GM12878 (cell line): Measurements from ENCODE around the gene EEF1E1. TPM values are rescaled to one million over a fixed set of nuclear protein-coding genes. Genes with fewer than 3 reads are reported as not detected.
A peak's percentile ranks its signal among the peaks of the same experiment; 100 is the strongest.

Experiments used
- ATAC-seq: fragments of 200-7000 bp; cut with Tn5 transposase; 3 replicates; pipeline ENCODE4 v1.9.1; 2020; ENCODE audit warnings: mild to moderate bottlenecking, moderate library complexity
- BruUV-seq: library from RNA; stranded (reverse); fragments of 400-500 nt; replicated peaks from 2 replicates; lab custom pipeline; 2021; lab: Mats Ljungman, UMichigan
- CTCF ChIA-PET: fragments of 300-600 bp; sonication (Branson Sonifier 250); formaldehyde crosslinking; extraction: SDS; loops from one replicate; lab custom pipeline; 2021; ENCODE audit warnings: inconsistent platforms; lab: Yijun Ruan, JAX
- POLR2A ChIA-PET: fragments of 350-600 bp; formaldehyde crosslinking; extraction: SDS; loops from one replicate; lab custom pipeline; 2021; ENCODE audit warnings: inconsistent platforms; lab: Charles Lee
- RAD21 ChIA-PET: fragments of 300-600 bp; sonication (Branson Sonifier 250); formaldehyde crosslinking; loops from one replicate; lab custom pipeline; 2023; ENCODE audit warnings: antibody characterized with exemption; ENCODE audit not compliant: unreplicated experiment; lab: Charles Lee
- SMC1A ChIA-PET: fragments of 300-600 bp; sonication (Branson Sonifier 250); formaldehyde crosslinking; loops from one replicate; lab custom pipeline; 2023; ENCODE audit not compliant: unreplicated experiment, uncharacterized antibody; lab: Charles Lee
- DNase-seq: peaks from one replicate; pipeline ENCODE4 v3.0.0-alpha.2; 2011; ENCODE audit warnings: low read depth, low spot score
- FAIRE-seq: peaks from 3 replicates; lab custom pipeline; 2011; peaks lifted over from hg19 to GRCh38; lab: Jason Lieb, UNC
- H2AFZ ChIP-seq: 2 replicates; pipeline ENCODE4 v1.6.0; 2011; ENCODE audit warnings: low read depth, low read length, control low read depth; ENCODE audit not compliant: control insufficient read depth
- H3K27ac ChIP-seq: 2 replicates; pipeline ENCODE4 v1.5.1; 2011; ENCODE audit warnings: control low read depth; ENCODE audit not compliant: control insufficient read depth, insufficient read depth
- H3K27me3 ChIP-seq, 2 experiments: replicated peaks in 1 of 2; 2 replicates each; pipeline versions ENCODE4 v1.6.0 to v1.6.1; 2011; ENCODE audit warnings: low read length in 1 of 2; ENCODE audit not compliant: control insufficient read depth in 2 of 2, insufficient read depth in 2 of 2
- H3K36me3 ChIP-seq, 2 experiments: 2 replicates each; pipeline ENCODE4 v1.5.1; 2011; ENCODE audit warnings: low read length in 1 of 2; ENCODE audit not compliant: control insufficient read depth in 2 of 2, insufficient read depth in 2 of 2
- H3K4me1 ChIP-seq: 2 replicates; pipeline ENCODE4 v1.6.1; 2011; ENCODE audit warnings: mild to moderate bottlenecking, low read length, moderate library complexity, mixed read lengths; ENCODE audit not compliant: control insufficient read depth, insufficient read depth
- H3K4me2 ChIP-seq: 2 replicates; pipeline ENCODE4 v1.6.0; 2011; ENCODE audit warnings: control low read depth; ENCODE audit not compliant: control insufficient read depth, insufficient read depth
- H3K4me3 ChIP-seq: fragments of 200-600 bp; sonication (generic); 2 replicates; pipeline ENCODE4 v1.5.1; 2016
- H3K79me2 ChIP-seq: 2 replicates; pipeline ENCODE4 v1.6.0; 2011; ENCODE audit warnings: low read length; ENCODE audit not compliant: control insufficient read depth, insufficient read depth
- H3K9ac ChIP-seq: 2 replicates; pipeline ENCODE4 v1.8.0; 2011; ENCODE audit warnings: low read length, control low read depth, mixed read lengths; ENCODE audit not compliant: control insufficient read depth, insufficient read depth
- H3K9me3 ChIP-seq: replicated peaks from 3 replicates; pipeline ENCODE4 v1.5.1; 2011; ENCODE audit warnings: mild to moderate bottlenecking, low read length; ENCODE audit not compliant: control insufficient read depth, insufficient read depth
- H4K20me1 ChIP-seq: 2 replicates; pipeline ENCODE4 v1.6.0; 2011; ENCODE audit not compliant: control insufficient read depth, insufficient read depth
- EED ChIP-seq: sonication (generic); IDR thresholded peaks from 2 replicates; pipeline ENCODE4 v1.6.1; 2016; ENCODE audit warnings: antibody characterized with exemption, low read depth
- EZH2 ChIP-seq: IDR thresholded peaks from 2 replicates; pipeline ENCODE4 v1.6.1; 2012; ENCODE audit warnings: low read depth, mild to moderate bottlenecking, control low read depth, inconsistent platforms, low read length, borderline replicate concordance; ENCODE audit not compliant: control insufficient read depth
- HCFC1 ChIP-seq: fragments of 150-350 bp; IDR thresholded peaks from 2 replicates; pipeline ENCODE4 v1.6.1; 2014; ENCODE audit warnings: low read length
- IKZF1 ChIP-seq: fragments of 450-650 bp; conservative IDR thresholded peaks from 2 replicates; pipeline ENCODE4 v1.6.1; 2017; ENCODE audit warnings: antibody characterized with exemption, mild to moderate bottlenecking
- NFIC ChIP-seq: IDR thresholded peaks from 2 replicates; pipeline ENCODE4 v1.6.1; 2012; ENCODE audit warnings: low read depth, mild to moderate bottlenecking, inconsistent platforms, low read length, moderate library complexity
- NR2C1 ChIP-seq: fragments of 450-650 bp; IDR thresholded peaks from 2 replicates; pipeline ENCODE4 v1.6.1; 2017; ENCODE audit warnings: antibody characterized with exemption, mild to moderate bottlenecking, moderate library complexity
- POLR2A ChIP-seq: IDR thresholded peaks from 2 replicates; pipeline ENCODE4 v1.6.1; 2011; ENCODE audit warnings: low read depth, mild to moderate bottlenecking, low read length
- POLR2AphosphoS5 ChIP-seq: IDR thresholded peaks from 2 replicates; pipeline ENCODE4 v1.6.1; 2011; ENCODE audit warnings: mild to moderate bottlenecking, low read length, inconsistent platforms
- RB1 ChIP-seq: fragments of 450-650 bp; formaldehyde crosslinking; IDR thresholded peaks from 2 replicates; pipeline ENCODE4 v1.6.1; 2017; ENCODE audit warnings: mild to moderate bottlenecking, borderline replicate concordance
- RELA ChIP-seq: fragments of 450-650 bp; IDR thresholded peaks from 2 replicates; pipeline ENCODE4 v1.8.0; 2014; ENCODE audit warnings: borderline replicate concordance; ENCODE audit not compliant: partially characterized antibody
- RUNX3 ChIP-seq: IDR thresholded peaks from 2 replicates; pipeline ENCODE4 v1.6.1; 2012; ENCODE audit warnings: low read length, inconsistent platforms
- SMAD1 ChIP-seq: fragments of 450-650 bp; IDR thresholded peaks from 2 replicates; pipeline ENCODE4 v1.6.1; 2018; ENCODE audit warnings: mild to moderate bottlenecking, low read depth; ENCODE audit not compliant: partially characterized antibody
- SMAD5 ChIP-seq: IDR thresholded peaks from 2 replicates; pipeline ENCODE4 v1.6.1; 2016; ENCODE audit warnings: antibody characterized with exemption, low read depth
- ZBED1 ChIP-seq: IDR thresholded peaks from 2 replicates; pipeline ENCODE4 v1.6.1; 2016; ENCODE audit warnings: borderline replicate concordance
- ZNF622 ChIP-seq: fragments of 450-650 bp; IDR thresholded peaks from 2 replicates; pipeline ENCODE4 v1.6.1; 2017; ENCODE audit warnings: mild to moderate bottlenecking, inconsistent platforms
- ZZZ3 ChIP-seq: IDR thresholded peaks from 2 replicates; pipeline ENCODE4 v1.6.1; 2011; ENCODE audit warnings: low read depth; ENCODE audit not compliant: control insufficient read depth, insufficient read length
- WGBS: methylation state at CpG from one replicate; pipeline ENCODE4 v1.1.6; 2016; ENCODE audit warnings: low lambda C conversion rate; ENCODE audit not compliant: insufficient replicate concordance, insufficient coverage; ENCODE audit errors: missing lambda C conversion rate; 5-methylcytosine and 5-hydroxymethylcytosine counted together
- in situ Hi-C: fragments of 300-500 bp; cut with MboI; formaldehyde crosslinking; loops from 9 replicates; pipeline ENCODE4 v1.14.3; 2018; ENCODE audit warnings: mixed read lengths
- intact Hi-C: fragments of 100-400 bp; cut with micrococcal nuclease; formaldehyde crosslinking; loops from one replicate; pipeline ENCODE4 v1.14.2; 2022; ENCODE audit not compliant: unreplicated experiment
- polyA plus RNA-seq, 11 experiments: library from polyadenylated mRNA; depleted of rRNA in 4 of 11; unstranded in 6 of 11; stranded (reverse) in 5 of 11; fragments of >200 nt; fragmentation: Nextera tagmentation in 4 of 11; fragmentation: Illumina TruSeq in 1 of 11; extraction: Ambion mirVana in 4 of 11; extraction: Trizol in 1 of 11; gene quantifications; 1 replicate in 1 of 11; 2 replicates in 10 of 11; pipeline versions ENCODE4 v1.2.1 to v1.2.3, GENCODE V29; 2011 to 2016; ENCODE audit warnings: inconsistent platforms in 2 of 11, missing spikeins in 2 of 11, low read depth in 1 of 11
- total RNA-seq, 4 experiments: library from RNA; depleted of rRNA in 3 of 4; stranded (reverse); fragments of >200 nt in 3 of 4; fragmentation: Illumina TruSeq in 1 of 4; extraction: Trizol in 1 of 4; gene quantifications; 2 replicates each; pipeline versions ENCODE4 v1.2.1 to v1.2.3, GENCODE V29; 2013 to 2021
- TF ChIP-seq, protein P1 (sequence below): IDR thresholded peaks from 2 replicates; pipeline ENCODE4 v1.6.1; 2011; ENCODE audit warnings: low read depth, mild to moderate bottlenecking, low read length, moderate library complexity, borderline replicate concordance; ENCODE audit errors: extremely low read depth
- TF ChIP-seq, protein P2 (sequence below): fragments of 450-650 bp; IDR thresholded peaks from 2 replicates; pipeline ENCODE4 v1.6.1; 2014; ENCODE audit warnings: mild to moderate bottlenecking

EEF1E1 gene
- total and polyA plus RNA-seq, 10 of the 15 experiments (the other 5 are each of a cell fraction or from before 2014, with no cell fraction given) = 55.3 to 668 (median 121) TPM

DNA sequence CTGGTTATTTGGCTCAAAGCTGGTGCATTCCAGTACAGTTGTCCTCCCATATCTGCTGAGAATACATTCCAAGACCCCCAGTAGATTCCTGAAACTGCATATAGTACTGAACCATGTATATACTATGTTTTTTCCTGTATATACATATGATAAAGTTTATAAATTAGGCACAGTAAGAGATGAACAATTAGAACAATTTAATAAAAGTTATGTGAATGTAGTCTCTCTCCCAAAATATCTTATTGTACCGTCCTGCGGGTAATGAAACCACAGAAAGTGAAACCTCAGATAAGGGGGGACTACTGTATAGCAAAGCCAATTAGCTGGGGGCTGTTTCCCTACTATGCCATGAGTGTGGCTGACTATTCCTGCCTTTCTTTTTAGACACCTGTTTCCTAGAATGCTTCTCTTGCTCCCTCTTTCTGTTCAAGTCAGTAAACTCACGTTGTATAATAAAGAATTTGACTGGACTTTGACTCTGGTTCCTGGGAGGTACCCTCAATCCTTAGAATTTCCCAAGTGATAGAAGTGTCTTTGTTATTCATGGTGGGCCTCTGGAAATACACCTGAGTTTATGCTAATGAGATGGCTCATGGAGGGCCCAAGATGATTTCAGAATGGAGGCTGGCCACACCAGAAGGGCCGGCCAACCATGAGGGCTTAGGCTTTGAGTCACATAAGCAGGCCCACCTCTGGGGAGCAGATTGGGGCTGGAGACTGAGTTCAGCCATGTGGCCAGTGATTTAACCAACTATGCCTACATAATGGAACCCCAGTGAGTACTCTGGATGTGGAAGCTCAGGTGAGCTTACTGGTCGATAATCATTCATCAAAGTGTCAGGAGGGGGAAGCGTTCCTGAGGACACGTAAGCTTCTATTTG lies 37.5 kb downstream of the EEF1E1 start (continued):
- TF ChIP-seq ZNF622 (no peak), POLR2AphosphoS5 (peak; percentile 68; the same call in 1 of the 2 replicates), RUNX3 (peak; percentile 75; the same call in 1 of the 2 replicates), ZBED1 (0 out of 2 replicates have a peak, but pooled peaks have one; percentile 16)

DNA sequence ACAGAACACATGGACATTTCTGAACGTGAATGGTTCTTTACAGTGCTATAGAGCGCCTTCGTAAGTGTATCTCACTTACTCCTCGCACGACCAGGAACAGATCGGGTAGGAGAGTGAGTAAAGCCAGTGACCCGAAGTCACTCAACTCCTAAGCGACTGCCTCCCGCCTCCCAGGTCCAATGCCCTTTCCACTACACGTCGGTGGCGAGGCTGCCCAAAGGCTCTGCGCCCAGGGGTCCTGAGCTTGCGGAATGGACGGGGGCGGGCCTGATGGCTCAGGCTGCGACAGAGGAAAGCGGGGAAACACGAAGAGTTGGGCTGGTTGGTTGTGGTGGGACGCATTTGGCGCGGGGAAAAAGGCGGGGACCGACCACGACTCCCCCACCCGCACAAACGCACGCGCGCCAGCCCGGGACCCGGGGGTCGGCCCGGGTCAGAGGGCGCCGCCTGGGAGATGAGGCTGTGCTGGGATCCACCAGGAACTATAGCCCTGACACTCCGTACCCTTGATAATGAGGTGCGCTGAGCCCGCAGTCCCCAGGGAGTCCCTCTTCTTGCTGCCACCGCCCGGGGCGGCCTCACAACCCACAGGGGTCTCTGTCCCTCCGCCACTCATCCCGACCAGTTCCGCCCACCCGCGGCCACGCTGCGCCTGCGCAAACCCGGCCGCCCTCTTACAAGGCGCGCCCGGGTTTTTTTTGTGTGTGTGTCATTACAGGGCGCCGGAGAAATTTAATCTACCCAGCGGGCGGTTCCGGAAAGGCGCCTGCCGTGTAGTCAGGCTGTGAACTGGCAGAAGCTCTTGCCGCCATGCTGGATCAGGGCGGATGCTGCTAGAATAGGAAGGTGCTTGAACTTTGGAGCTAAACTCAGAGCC lies 38.3 kb downstream of the EEF1E1 start, which contains the start of gene BLOC1S5:
Gene BLOC1S5, minus strand, starts transcription at position 629 of the 877 bp plus-strand sequence. Its CDS starts 13 bp downstream, at position 616.
- Histone ChIP-seq H3K36me3 (peaks cover 0 to 3% of the 10 kb centered on the region in 2 experiments; a peak in 1 of 4 replicates), H3K79me2 (peaks cover 11% of the 10 kb centered on the region), H4K20me1 (no peaks in the 10 kb centered on the region), H3K27ac (peak within 1 kb of the TSS; percentile 91), H2AFZ (peak within 1 kb of the TSS; percentile 95), H3K4me1 (peaks cover 20% of the 10 kb centered on the region), H3K9me3 (no peaks in the 10 kb centered on the region), H3K4me2 (peak within 1 kb of the TSS; percentile 84), H3K27me3 (no peaks in the 10 kb centered on the region), H3K4me3 (peak within 1 kb of the TSS; percentile 84), H3K9ac (peak within 1 kb of the TSS; percentile 79)
- ATAC-seq (peak; percentile 96), FAIRE-seq (peak; percentile 95), DNase-seq (peak; percentile 85)
- ChIA-PET CTCF (interaction anchor here (0.7 to 3.8 kb wide), 5 partner anchors 36 to 947 kb away, joined by 3 to 20 read pairs (median 3); no protein-coding TSS in a partner anchor), RAD21 (interaction anchor here (0.8 to 2.7 kb wide), 8 partner anchors 10 to 753 kb away, joined by 3 to 20 read pairs (median 3); partner anchors contain the start of gene EEF1E1), POLR2A (interaction anchor here (0.5 to 3.0 kb wide), 5 partner anchors 10 to 156 kb away, joined by 3 to 21 read pairs (median 4); partner anchors contain the start of gene EEF1E1), SMC1A (interaction anchor here (0.5 to 4.4 kb wide), 6 partner anchors 9 to 1362 kb away, joined by 3 to 14 read pairs (median 6); partner anchors contain the start of gene EEF1E1)
- BruUV-seq = TSS peak; percentile 68
- under 1% methylated on average over 64 of the region's 64 CpGs for WGBS
- in situ Hi-C loops (no loop called here), intact Hi-C loops (loop anchor here (2.0 to 5.0 kb wide), 3 partner anchors 39 to 167 kb away; partner anchors contain the start of gene EEF1E1)
- TF ChIP-seq RB1 (peak; percentile 68; the same call in 1 of the 2 replicates), EZH2 (no peak), SMAD5 (peak; percentile 70; the same call in 1 of the 2 replicates), RELA (peak; percentile 21), POLR2AphosphoS5 (peak; percentile 70; the same call in 1 of the 2 replicates), NR2C1 (peak; percentile 62), ZZZ3 (no peak), POLR2A (peak; percentile 91), EED (no peak), IKZF1 (peak; percentile 87), NFIC (no peak; the same call in 1 of the 2 replicates), SMAD1 (no peak), HCFC1 (peak; percentile 92)
- TF ChIP-seq, protein P1, sequence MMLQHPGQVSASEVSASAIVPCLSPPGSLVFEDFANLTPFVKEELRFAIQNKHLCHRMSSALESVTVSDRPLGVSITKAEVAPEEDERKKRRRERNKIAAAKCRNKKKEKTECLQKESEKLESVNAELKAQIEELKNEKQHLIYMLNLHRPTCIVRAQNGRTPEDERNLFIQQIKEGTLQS = peak; percentile 89; the same call in 1 of the 2 replicates
- TF ChIP-seq, protein P2, sequence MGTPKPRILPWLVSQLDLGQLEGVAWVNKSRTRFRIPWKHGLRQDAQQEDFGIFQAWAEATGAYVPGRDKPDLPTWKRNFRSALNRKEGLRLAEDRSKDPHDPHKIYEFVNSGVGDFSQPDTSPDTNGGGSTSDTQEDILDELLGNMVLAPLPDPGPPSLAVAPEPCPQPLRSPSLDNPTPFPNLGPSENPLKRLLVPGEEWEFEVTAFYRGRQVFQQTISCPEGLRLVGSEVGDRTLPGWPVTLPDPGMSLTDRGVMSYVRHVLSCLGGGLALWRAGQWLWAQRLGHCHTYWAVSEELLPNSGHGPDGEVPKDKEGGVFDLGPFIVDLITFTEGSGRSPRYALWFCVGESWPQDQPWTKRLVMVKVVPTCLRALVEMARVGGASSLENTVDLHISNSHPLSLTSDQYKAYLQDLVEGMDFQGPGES = no peak; the same call in 1 of the 2 replicates
